ENCODE results near the gene MPND.

- TF ChIP-seq CTCF (conservative IDR thresholded peaks at IDR 0.05; ENCODE audit: low read length) (no peak), EZH2phosphoT487 (IDR thresholded peaks at IDR 0.05; ENCODE audit: borderline replicate concordance, low read depth, low read length) (no peak)
Observed at GRCh38 chr19:4376671-4376990, 33.3 kb downstream of the MPND start.

Data from OCI-LY7 (cell line).